NCI-H2227 treated with DMSO at 0.1 percent for 48 hours (cell line): ENCODE measurements around the gene PPP1R16B.

Experiments used
- DNase-seq: peaks from one replicate; lab custom pipeline; 2025; lab: John Stamatoyannopoulos, UW

Gene PPP1R16B

DNA sequence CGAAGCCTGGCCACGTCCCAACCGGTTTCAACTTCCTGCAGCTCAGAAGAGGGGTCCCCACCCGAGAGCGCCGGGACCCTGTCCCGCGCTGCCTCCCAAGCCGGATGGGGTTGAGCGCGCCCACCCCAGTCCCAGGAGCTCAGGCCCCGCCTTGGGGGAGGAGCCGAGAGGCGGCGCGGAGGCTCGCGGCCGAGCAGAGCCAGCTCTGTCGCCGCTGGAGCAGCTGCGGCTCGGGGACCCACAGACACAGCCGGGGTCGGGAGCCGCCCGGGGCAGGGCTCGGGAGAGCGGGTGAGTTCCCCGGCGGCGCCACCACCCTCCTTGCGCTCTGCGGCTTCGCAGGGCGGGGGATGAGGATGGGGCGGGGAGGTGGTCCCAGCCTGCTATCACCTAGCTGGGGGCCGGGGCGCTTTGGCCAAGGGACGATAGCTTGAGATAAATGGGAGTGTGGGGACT lies at the start of gene PPP1R16B:
Gene PPP1R16B (plus strand): TSS at position 196 of the 456 bp plus-strand sequence. CDS start 30,229 bp downstream, outside the sequence.
- DNase-seq = peak; percentile 21

DNA sequence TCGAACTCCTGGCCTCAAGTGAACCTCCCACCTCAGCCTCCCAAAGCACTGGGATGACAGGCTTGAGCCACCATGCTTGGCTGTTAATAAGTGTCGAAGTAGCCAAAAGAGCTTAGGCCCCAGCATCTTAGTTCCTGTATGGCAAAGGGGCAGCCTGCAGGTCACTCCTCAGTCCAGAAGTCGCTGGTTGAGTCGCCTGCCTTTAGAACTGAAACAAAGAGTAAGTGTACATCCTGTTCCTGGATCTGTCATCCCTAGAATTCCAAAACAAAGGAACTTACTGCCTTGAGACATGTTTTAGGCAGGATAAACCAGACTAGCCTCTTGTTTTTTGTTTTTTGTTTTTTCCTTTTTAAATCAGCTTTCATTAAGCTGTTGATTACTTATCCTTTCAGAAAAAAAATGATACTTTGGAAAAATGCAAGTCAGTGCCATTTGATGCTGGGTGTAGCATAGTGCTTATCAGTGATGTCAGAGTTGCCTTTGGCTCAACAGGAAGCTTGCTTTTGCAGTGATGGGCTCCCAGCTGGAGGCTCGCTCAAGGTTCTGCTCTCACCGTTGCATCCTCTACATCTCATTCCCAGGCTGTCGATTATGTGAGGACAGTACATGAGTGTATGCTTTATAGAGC lies 48.2 kb upstream of the PPP1R16B start:
- no peak for DNase-seq

DNA sequence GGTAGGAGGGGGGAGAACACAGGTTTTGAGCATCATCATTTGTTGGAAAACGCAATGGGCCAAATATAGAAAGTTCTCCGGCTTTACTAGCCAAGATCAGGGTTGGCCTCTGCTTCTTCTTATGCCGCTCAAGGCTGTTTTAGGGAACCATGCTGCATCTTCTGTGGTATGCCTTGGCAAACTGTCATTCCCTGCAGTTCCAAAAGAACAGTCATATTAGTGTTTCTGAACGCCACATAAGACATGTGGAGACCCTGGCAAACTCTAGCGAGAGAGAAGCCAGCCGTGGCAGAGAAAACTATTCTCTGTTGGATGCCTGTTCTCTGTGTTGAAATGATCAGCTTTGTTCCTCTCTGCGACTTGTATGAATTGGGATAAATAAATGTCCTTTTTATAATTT lies 46.4 kb upstream of the PPP1R16B start:
- DNase-seq = no peak

DNA sequence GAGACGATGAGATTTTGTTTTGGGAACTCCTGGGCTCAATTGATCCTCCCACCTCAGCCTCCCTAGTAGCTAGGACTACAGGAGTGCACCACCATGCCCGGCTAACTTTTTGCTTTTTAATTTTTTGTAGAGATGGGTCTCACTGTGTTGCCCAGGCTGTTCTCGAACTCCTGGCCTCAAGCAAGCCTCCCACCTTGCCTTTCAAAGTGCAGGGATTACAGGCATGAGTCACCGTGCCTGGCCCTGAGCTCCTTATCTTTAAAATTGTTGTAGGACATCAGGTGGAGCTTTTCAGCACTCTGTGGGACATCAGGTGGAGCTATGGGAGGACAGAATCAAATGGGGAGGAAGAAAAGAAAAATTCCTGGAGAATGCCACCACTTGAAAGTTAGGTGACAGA lies 44.5 kb upstream of the PPP1R16B start:
- DNase-seq = no peak

DNA sequence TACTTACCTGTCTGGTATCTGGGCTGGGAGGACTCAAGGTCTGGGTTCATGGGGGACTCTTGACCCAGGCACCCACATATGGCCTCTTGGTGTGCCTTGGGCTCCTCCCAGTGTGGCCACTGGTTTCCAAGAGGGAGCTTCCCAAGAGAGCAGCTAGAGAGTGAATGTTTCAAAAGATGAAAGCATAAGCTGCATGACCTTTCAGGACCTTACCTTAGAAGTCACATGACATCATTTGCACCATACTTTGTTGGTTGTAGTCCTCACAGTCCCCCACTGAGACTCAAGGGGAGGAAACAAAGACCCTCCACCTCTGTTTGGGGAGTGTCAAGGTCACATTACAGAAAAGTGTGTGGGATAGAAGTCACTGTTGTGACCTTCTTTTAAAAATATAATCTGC lies 43.3 kb upstream of the PPP1R16B start:
- no peak for DNase-seq

DNA sequence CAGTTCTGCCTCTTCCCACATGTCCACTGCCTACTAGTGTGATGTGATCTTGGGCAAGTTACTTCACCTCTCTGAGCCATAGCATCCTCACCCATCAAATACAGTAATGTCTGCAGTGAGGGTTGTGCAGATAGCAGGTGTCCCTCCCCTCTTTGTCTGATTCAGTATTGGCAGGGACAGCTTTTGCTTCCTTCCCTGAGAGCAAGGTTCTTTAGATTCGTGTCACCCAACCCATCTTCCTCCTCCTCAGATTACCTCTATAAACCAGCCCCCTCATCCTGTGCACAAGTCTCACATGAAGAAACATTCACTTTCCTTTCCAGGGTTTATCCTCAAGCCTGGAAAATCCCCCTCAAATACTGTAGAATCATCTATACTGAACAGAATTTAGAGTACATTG lies 41.9 kb upstream of the PPP1R16B start:
- DNase-seq = no peak

DNA sequence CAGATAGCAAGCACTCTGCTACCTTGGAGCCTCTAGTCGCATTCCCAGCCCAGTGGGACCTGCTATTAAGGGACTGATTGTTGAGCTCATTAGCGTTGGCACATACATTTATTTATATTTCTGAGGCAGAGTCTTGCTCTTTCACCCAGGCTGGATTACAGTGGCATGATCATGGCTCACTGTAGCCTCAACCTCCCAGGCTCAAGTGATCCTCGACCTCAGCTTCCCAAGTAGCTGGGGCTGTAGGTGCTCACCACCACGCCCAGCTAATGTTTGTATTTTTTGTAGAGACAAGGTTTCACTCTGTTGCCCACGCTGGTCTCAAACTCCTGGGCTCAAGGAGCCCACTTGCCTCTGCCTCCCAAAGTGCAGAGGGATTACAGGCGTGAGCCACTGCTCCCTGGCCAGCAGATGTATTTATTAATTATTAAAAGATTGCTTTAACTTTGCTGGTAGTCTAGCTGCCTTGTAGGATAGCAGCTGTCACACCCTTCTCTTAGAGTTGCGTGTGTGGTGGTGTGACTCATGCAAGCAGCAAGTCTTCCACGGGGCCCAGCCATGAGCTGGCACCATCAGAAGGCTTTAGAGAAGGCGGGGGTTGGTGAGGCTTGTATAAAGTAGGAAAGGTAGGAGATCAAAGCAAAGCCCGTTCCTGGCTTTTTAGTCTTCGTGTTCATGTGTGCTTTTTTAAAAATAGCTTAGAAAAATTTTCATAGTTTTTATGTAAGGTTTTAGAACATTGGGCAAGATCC lies 40.8 kb upstream of the PPP1R16B start:
- DNase-seq = no peak

DNA sequence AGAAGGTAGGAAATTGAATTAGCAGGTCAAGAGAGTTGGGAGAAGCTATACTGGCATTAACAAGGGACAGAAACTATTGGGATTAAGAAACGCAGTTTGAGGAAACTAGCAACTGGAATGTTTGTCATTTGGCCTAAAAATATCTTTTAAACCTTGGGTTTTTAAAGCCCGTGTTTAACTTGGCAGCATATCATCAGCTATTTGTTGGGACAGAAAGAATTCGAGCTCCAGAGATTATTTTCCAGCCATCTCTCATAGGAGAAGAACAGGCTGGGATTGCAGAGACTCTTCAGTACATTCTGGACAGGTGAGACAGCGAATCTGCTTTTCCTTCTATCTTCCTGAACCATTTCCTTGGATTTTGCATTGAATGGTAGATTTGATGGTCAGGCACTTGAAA lies 39.4 kb upstream of the PPP1R16B start:
- no peak for DNase-seq

DNA sequence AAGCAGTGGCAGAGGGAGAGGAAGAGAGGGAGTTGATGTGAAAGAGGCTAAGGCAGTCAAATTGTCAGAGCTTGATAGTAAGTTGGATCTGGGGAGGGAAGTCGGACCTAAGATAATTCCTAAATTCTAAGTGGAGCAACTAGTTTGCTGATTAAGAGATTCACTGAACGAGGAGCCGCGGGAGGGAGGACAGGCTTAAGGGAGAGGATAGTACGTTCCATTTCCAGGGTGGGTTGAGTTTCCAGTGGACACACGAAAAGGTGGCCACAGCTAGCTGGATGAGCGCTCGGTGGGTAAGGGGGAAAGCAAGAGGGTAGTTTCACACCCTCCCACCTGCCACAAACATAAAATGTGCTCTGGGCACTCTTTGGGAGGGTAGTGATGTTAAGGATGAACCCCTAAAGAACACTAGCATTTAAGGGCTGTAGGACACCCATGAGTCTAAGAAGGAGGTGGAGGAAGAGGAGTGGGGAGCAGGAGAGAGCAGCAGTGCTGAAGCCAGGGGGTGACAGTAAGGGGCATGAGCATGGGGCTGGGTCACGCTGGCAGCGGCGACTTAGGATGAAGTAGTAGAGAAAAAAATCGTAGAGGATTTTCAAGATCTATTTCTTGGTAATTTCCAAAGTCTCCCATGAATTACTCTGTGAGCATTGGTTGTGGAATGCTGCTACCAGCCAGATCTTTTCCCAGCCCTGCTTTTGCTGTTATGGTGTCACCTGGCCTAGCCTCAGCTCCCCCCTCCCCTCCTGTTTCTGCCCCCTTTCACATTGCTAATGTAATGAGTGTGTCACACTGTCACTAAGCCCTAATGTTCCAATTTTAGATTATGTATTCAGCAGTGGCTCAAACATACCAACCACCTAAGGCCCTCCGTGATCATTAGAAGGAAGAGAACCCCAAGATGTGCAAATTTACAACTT lies 35.9 kb upstream of the PPP1R16B start:
- DNase-seq = no peak

DNA sequence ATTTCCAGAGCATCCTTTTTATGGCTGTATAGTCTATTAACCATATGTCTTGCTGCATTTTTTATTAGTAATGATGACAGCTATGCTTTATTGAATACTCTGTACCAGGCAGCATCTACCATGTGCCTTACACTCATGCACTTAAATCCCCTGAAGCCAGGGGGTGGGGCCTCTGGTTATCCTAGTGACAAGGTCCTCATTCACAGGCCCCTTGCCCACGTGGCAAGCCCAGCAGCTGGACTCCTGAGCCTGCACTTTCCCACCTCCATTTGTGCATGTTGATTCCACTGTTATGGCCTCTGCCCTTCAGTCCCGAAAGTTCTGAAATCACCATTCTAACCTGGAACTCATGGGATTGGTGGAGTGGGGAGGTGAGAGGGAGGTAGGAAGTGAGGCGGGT lies 35.0 kb upstream of the PPP1R16B start:
- DNase-seq = no peak

DNA sequence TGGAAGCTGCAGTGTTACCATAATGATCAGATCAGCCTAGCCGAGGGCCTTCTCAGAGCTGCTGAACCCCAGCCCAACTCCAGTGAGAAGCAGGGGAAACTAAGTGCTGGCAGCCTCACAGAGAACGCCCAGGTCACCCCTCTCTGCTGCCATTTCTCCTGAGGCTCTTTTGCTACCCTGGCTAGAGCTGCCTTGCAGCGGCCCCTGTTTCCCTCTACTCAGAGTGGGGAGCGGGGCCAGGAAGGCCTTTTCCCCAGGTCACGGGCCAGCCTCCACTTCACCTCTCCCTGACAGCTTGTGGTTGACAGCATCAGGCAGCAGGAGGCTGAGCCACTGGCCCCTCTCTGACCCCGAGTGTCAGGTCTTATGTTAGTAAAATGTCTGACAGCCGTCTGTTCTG lies 34.5 kb upstream of the PPP1R16B start:
- DNase-seq = no peak

DNA sequence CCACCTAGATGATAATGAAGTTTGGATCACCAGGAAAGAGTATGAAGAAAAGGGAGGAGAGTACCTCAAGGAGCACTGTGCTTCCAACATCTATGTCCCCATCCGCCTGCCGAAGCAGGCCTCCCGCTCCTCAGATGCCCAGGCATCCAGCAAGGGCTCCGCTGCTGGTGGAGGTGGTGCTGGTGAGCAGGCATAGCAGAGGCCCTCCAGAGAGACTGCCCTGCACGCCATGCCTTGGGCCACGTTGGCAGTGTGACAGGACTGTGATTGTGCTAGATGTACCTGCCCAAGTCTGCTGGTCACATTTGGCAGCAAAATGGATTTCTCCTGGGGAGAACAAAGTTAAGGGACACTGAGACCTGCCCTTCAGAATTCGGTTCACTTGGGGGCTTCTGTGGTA lies 33.9 kb upstream of the PPP1R16B start:
- DNase-seq = no peak

DNA sequence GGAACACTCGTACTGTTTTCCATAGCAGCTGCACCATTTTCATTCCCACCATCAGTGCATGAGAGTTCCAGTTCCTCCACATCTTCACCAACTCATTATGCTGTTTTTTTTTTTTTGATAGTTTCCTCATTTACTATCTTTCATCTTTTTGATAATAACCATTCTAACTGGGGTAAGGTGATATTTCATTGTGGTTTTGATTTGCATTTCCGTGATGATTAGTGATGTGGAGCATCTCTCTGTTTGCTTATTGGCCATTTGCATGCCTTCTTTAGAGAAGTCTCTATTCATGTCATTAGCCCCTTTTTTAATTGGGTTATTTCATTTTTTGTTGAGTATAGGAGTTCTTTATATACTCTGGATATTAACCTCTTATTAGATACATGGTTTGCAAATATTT lies 31.3 kb upstream of the PPP1R16B start:
- no peak for DNase-seq

DNA sequence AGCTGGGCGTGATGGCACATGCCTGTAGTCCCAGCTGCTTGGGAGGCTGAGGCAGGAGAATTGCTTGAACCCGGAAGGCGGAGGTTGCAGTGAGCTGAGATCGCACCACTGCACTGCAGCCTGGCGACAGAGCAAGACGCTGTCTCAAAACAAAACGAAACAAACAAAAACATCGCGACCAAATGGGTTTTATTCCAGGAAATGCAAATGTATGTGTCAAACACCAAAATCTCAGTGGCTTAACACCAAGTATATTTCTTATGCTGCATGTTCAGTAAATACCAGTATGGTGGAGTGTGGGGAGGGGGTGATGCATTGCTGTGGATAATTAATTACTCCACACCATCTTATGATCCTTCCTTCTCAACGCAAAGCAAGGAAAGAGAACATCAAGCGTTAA lies 29.1 kb upstream of the PPP1R16B start:
- no peak for DNase-seq

DNA sequence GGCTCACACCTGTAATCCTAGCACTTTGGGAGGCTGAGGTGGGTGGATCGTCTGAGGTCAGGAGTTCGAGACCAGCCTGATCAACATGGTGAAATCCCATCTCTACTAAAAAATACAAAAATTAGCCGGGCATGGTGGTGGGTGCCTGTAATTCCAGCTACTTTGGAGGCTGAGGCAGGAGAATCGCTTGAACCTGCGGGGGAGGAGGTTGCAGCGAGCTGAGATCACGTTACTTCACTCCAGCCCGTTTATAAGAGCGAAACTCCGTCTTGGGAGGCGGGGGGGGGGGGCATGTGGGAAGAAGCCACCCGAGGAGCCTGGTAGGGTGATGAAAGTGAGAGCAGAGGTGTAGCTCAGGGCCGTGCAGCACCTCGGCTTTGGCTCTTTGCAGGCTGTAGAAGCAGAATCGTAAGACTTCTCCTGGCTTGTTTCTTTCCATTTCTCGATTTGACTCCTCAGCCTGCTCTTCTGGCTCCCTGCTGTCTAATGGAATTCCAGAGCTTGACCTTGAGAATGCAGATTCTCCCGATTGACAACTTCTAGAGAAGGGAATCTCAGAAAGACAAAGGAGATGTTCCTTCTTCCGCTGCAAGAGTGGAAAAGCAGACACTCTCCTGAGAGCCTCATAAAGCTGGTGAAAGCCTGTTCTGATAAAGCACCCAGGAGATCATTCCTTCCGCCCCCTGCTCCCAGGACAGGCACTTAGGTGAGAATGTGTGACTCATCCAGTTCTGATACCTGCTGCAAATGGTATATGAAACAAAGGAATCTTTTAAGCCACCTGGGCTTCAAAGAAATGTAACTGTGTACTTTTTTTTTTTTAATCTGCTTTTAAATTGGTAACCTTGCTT lies 26.0 kb upstream of the PPP1R16B start:
- DNase-seq = peak; percentile 29

DNA sequence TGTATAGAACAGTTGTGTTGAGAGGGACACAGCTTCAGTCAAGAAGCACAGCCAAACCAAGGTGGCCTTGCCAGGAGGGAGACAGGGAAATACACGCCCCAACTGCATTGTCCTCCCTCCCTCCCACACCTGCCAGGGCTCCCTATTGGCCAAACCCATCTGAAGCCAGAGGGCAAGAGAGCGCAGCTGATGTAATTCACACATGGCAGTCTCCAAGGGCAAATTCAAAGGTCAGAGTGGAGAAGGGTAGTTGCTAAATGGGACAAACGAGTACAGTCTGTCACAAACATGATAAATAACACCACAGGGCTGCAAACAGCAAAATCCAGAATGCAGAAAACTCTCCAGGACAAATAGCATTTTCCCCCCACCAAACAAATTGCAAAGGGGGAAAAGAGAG lies 23.2 kb upstream of the PPP1R16B start:
- DNase-seq = no peak

DNA sequence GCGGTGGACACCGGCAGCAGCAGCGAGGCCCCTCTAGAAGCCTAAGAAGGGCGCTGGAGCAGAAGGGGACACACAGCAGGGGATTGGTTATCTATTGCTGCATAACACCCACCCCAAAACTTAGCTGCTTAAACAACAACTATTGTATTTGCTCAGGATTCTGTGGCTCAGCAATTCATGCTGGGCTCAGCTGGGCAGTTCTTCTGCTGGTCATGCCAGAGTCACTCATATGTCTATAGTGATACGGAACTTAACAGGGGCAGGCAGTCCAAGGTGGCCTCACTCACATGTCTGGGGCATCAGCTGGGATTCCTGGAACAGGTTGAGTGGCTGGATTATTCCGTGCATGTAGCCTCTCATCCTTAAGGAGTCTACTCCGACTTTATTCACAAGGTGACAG lies 17.6 kb upstream of the PPP1R16B start:
- no peak for DNase-seq

DNA sequence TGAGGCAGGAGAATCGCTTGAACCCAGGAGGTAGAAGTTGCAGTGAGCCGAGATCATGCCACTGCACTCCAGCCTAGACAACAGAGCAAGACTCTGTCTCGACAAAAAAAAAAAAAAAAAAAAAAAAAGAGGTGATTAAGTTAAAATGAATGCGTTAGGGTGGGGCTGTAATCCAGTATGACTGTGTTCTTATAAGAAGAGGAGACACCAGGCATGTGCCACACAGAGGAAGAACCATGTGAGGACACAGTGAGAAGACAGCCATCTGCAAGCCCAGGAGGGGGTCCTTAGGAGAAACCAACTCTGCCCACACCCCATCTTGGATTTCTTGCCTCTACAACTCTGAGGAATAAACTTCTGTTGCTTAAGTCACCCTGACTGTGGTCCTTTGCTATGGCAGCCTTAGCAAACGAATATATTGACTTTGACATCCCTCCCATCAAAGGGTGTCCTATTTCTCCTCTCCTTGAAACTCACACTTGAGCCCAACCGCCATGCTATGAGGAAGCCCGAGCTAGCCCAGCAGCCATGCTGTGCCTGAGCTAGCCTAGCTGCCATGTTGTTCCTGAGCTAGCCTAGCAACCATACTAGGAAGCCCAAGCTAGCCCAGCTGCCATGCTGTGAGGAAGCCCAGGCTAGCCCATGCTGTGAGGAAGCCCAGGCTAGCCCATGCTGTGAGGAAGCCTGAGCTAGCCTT lies 15.8 kb upstream of the PPP1R16B start:
- no peak for DNase-seq

DNA sequence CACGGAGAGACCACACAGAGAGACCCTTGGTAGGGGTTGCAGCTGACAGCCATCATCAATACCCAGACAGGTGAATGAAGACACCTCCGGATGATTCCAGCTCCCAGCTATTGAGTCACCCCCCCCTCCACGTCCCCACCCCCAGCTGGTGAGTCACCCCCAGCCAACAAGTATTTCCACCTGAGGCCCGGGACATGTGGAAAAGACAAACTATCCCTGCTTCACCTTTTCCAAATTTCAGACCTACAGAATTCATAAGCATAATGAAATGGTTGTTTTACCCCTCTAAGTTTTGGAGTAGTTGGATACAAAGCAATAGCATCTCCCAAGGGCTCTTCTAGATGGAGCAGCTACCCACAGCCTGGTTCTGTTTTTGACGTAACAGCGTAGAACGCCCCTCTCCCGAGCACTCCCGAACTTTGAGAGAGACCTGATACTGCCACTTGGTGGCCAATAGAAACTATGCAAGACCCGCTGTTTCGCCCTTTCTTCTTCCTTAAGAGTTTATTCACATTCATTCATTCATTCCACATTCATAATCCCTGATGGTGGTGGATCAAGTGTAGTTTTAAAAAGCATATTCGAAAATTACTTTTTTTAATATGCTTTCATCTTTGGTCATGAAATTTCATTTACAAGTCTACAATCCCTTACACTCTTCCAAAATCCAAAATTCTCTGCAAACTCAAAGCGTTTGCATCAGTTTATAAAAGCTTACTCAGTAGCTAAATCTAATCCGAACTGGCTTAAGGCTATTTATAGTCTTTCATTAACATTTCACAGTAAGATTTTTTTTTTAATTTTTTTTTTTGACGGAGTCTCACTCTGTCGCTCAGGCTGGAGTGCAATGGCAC lies 15.1 kb upstream of the PPP1R16B start:
- DNase-seq = peak; percentile 76

DNA sequence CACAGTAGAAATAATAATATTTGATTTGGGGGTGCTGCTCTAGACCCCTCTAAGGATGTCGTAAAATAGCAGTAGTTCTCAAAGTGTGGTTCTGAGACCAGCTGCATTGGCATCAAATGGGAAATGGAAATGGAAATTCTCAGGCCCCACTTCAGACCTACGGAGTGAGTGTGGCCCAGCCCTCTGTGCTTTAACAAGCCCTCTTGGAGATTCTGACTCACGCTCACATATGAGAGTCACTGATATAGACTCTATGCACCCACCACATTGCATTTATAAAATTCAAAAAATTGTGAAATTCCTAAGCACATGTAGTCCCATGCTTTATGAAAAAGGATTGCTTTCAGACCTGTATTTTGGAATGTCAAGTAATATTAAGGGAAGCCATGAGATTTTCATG lies 14.2 kb upstream of the PPP1R16B start:
- no peak for DNase-seq
